Psoas muscle (tissue), 8 donors: ENCODE measurements around the gene ZNF488. TPM values are rescaled to one million over a fixed set of nuclear protein-coding genes. Genes with fewer than 3 reads are reported as not detected.
A peak's percentile ranks its signal among the peaks of the same experiment; 100 is the strongest.

Experiments used
- ATAC-seq, 4 donors: fragments of 200-7000 bp; cut with Tn5 transposase; one replicate each; pipeline ENCODE4 v1.9.1; 2020; ENCODE audit warnings: moderate library complexity in 3 of 4, mild to moderate bottlenecking in 2 of 4
- DNase-seq, 2 donors: peaks; one replicate each; pipeline ENCODE4 v3.0.0-alpha.2; 2020
- H3K27ac ChIP-seq: fragments of 200-600 bp; one replicate; pipeline ENCODE4 v1.8.0; 2022
- H3K27me3 ChIP-seq, 3 donors: fragments of 200-600 bp in 1 of 3; one replicate each; pipeline versions ENCODE4 v1.6.1 to v1.8.0; 2013 to 2022; ENCODE audit warnings: low read length in 2 of 3, mild to moderate bottlenecking in 2 of 3, moderate library complexity in 1 of 3; ENCODE audit not compliant: insufficient read depth in 3 of 3
- H3K36me3 ChIP-seq, 2 donors: fragments of 200-600 bp in 1 of 2; one replicate each; pipeline versions ENCODE4 v1.6.1 to v1.8.0; 2013 to 2022; ENCODE audit warnings: low read depth in 1 of 2, mild to moderate bottlenecking in 1 of 2, moderate library complexity in 1 of 2; ENCODE audit not compliant: insufficient read depth in 1 of 2
- H3K4me1 ChIP-seq: fragments of 200-600 bp; one replicate; pipeline ENCODE4 v1.8.0; 2022
- H3K4me3 ChIP-seq: fragments of 200-600 bp; one replicate; pipeline ENCODE4 v1.8.0; 2022; ENCODE audit warnings: mild to moderate bottlenecking
- H3K9me3 ChIP-seq: fragments of 200-600 bp; one replicate; pipeline ENCODE4 v1.8.0; 2022
- CTCF ChIP-seq: fragments of 200-600 bp; IDR thresholded peaks from one replicate; pipeline ENCODE4 v1.8.0; 2022; ENCODE audit warnings: antibody characterized with exemption
- WGBS, 3 donors: extraction: QIAGEN DNeasy Blood & Tissue Kit; methylation state at CpG; one replicate each; pipeline versions ENCODE4 v1.1.6 to v1.1.7; 2013; 5-methylcytosine and 5-hydroxymethylcytosine counted together
- intact Hi-C, 2 donors: fragments of 100-400 bp; cut with DNase I; formaldehyde crosslinking; loops; one replicate each; pipeline versions ENCODE4 v1.11.0 to v1.14.2; 2022
- polyA plus RNA-seq, 3 donors: library from polyadenylated mRNA; stranded (reverse); fragments of 200-250 nt; gene quantifications; one replicate each; pipeline ENCODE4 v1.2.3, GENCODE V29; 2013
- total RNA-seq, 4 donors: library from RNA; stranded (reverse); fragmentation: NEBNext Ultra II Directional in 2 of 4; extraction: Animal tissue kit (Norgen Biotek cat#: 25700) in 2 of 4; gene quantifications; one replicate each; pipeline versions ENCODE4 v1.2.1 to v1.2.4, GENCODE V29; 2021 to 2023
- donor health status: healthy with polysubstance abuse.
- donor health status: DM: no; HTN: no; CAD: no; lungs with moderate emphysema.
- donor health status: Bipolar disorder and iron deficiency.
- donor health status: healthy.
- donor health status: DM: yes; HTN: yes; CAD: no.
- donor health status: DM: no; HTN: no; CAD: no.
- donor health status: DM: no; HTN: no; CAD: no.
- donor health status: DM: yes; HTN: yes; CAD: no.

ZNF488 gene
- total and polyA plus RNA-seq, 7 donors = 0.03 to 0.15 (median 0.07) TPM; not detected in 2

- Histone ChIP-seq H3K4me3 (no peak overlapping the region), H3K4me1 (no peaks in the 10 kb centered on the region), H3K27ac (no peak overlapping the region), H3K27me3 (no peaks in the 10 kb centered on the region), H3K36me3 (no peaks in the 10 kb centered on the region), H3K9me3 (no peaks in the 10 kb centered on the region)
- TF ChIP-seq CTCF = no peak
- 69 to 88% (median 81%) methylated on average over 1 of the region's 1 CpG for WGBS, 3 donors
- no peak for DNase-seq
- intact Hi-C loops = no loop called here
- no peak for ATAC-seq
These were observed 29.2 kb downstream of the ZNF488 start for GRCh38 chr10:47354900-47355299.

DNA sequence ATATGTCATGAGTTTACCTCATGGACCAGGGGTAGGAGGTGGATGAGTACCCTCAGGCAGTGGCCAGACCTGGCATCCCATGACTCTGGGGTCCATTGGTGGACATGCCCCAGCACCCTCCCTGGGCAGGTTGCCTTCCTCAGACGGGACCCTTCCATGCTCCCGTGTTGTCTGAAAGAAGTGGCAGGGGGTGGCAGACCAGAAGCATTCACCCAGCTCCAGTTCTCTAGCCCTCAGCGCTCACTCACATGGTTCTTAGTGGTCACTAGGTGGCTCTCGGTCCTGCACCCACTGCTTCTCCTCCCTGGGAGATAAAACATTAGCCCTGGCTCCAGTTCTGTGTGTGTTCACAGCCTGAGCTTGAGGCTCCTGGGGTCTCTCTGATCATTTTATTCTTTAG lies 29.9 kb downstream of the ZNF488 start:
- Histone ChIP-seq H3K4me3 (no peak overlapping the region), H3K9me3 (no peaks in the 10 kb centered on the region), H3K27me3 (no peaks in the 10 kb centered on the region), H3K4me1 (no peaks in the 10 kb centered on the region), H3K36me3 (no peaks in the 10 kb centered on the region), H3K27ac (no peak overlapping the region)
- intact Hi-C loops = no loop called here
- DNase-seq (peak in 1 of 2 donors; percentile 34), ATAC-seq (no peak)
- WGBS, 3 donors = 65 to 74% (median 65%) methylated on average over 4 of the region's 4 CpGs
- TF ChIP-seq CTCF = no peak

DNA sequence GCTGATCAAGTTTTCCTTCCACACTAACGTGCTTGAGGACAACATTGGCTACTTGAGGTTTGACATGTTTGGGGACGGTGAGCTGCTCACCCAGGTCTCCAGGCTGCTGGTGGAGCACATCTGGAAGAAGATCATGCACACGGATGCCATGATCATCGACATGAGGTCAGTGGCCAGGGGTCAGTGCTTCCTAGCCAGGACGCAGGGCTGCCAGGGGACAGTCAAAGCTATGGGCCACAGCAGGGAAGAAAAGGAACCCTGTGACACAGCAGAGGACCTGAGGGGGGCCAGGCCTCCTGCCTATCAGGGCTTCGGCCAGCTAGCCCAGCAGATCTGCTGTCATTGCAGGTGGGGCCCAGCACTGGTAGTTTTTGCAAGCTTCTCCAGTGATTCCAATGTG lies 30.7 kb downstream of the ZNF488 start:
- H3K27ac ChIP-seq = no peak overlapping the region
- ATAC-seq = no peak
- H3K4me3 ChIP-seq = no peak overlapping the region
- intact Hi-C loops = no loop called here
- no peaks in the 10 kb centered on the region for H3K9me3 ChIP-seq
- peak in 1 of 2 donors; percentile 36 for DNase-seq
- no peaks in the 10 kb centered on the region for H3K36me3 ChIP-seq
- WGBS, 3 donors = 88% methylated on average over 6 of the region's 6 CpGs
- TF ChIP-seq CTCF = no peak
- no peaks in the 10 kb centered on the region for H3K27me3 ChIP-seq
- no peaks in the 10 kb centered on the region for H3K4me1 ChIP-seq

- no peak overlapping the region for H3K27ac ChIP-seq
- TF ChIP-seq CTCF = no peak
- no peaks in the 10 kb centered on the region for H3K9me3 ChIP-seq
- no peaks in the 10 kb centered on the region for H3K36me3 ChIP-seq
- DNase-seq = peak in 1 of 2 donors; percentile 29
- no peaks in the 10 kb centered on the region for H3K27me3 ChIP-seq
- ATAC-seq = no peak
- H3K4me3 ChIP-seq = no peak overlapping the region
- intact Hi-C loops = no loop called here
- WGBS, 3 donors = 78 to 87% (median 80%) methylated on average over 14 of the region's 14 CpGs
- H3K4me1 ChIP-seq = no peaks in the 10 kb centered on the region
These were observed 31.9 kb downstream of the ZNF488 start for GRCh38 chr10:47351899-47352815.
